ENCODE measurements around the gene TPRG1L. TPM values are rescaled to one million over a fixed set of nuclear protein-coding genes. Genes with fewer than 3 reads are reported as not detected.
"Not testable (repeated sequence)": the region's sequence is repeated elsewhere in the genome, so short reads cannot be mapped to it uniquely, and the experiment has no call there.

TPRG1L gene
- total RNA-seq, 2 experiments from 2014 or later = 6.7 to 7.2 TPM

- CTCF ChIA-PET = no interaction called here
- POLR2A ChIA-PET = no interaction called here
- ATAC-seq = peak; percentile 55
- intact Hi-C loops (cut with DNase I, micrococcal nuclease) = no loop called here
- no peak overlapping the region for H3K27ac Mint-ChIP-seq
- H3K9me3 Mint-ChIP-seq (ENCODE audit: low read depth) = no peaks in the 10 kb centered on the region
- H3K36me3 Mint-ChIP-seq (ENCODE audit: low read depth) = no peaks in the 10 kb centered on the region
- H3K27me3 Mint-ChIP-seq = no peaks in the 10 kb centered on the region
- no peaks in the 10 kb centered on the region for H3K4me1 Mint-ChIP-seq
- DNase-seq = peak; percentile 52
- no peak overlapping the region for H3K4me3 Mint-ChIP-seq
Observed at GRCh38 chr1:3584915-3585314, 39.9 kb upstream of the TPRG1L start.

GRCh38 chr1:3585353-3585868 is 39.4 kb upstream of the TPRG1L start:
- H3K4me1 Mint-ChIP-seq; H3K36me3 Mint-ChIP-seq (ENCODE audit: low read depth); POLR2A ChIA-PET; intact Hi-C loops (cut with DNase I, micrococcal nuclease); ATAC-seq; H3K9me3 Mint-ChIP-seq (ENCODE audit: low read depth); H3K4me3 Mint-ChIP-seq; H3K27ac Mint-ChIP-seq; CTCF ChIA-PET; H3K27me3 Mint-ChIP-seq: not testable (repeated sequence)
- peak; percentile 16 for DNase-seq

DNA sequence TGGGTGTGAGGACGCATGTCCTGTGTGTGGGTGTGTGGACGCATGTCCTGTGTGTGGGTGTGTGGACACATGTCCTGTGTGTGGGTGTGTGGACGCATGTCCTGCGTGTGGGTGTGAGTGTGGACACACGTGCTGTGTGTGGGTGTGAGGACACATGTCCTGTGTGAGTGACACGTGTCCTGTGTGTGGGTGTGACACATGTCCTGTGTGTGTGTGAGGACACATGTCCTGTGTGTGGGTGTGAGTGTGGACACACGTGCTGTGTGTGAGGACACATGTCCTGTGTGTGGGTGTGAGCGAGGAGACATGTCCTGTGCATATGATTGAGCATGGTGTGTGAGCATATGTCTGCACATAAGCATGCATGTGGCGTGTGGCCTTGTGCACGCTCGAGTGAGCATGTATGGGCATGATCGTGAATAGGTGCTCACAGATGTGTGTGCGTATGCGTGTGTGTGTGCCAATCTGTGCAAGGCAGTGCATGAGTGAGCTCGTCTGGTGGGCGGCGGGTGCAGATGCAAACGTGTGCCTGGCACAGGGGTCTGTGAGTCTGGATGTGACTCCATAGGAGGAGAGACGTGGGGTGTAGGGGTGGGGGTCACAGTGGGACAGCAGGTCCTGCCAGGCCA is 38.8 kb upstream of the TPRG1L start:
- Mint-ChIP-seq H3K27ac (no peak overlapping the region), H3K9me3 (ENCODE audit: low read depth) (no peaks in the 10 kb centered on the region), H3K4me3 (no peak overlapping the region), H3K27me3 (no peaks in the 10 kb centered on the region), H3K4me1 (no peaks in the 10 kb centered on the region), H3K36me3 (ENCODE audit: low read depth) (no peaks in the 10 kb centered on the region)
- ChIA-PET CTCF (no interaction called here), POLR2A (no interaction called here)
- DNase-seq (no peak), ATAC-seq (no peak)
- intact Hi-C loops (cut with DNase I, micrococcal nuclease) = no loop called here

- H3K4me3 Mint-ChIP-seq = no peak overlapping the region
- no peak for DNase-seq
- H3K9me3 Mint-ChIP-seq (ENCODE audit: low read depth) = no peaks in the 10 kb centered on the region
- no peaks in the 10 kb centered on the region for H3K36me3 Mint-ChIP-seq (ENCODE audit: low read depth)
- H3K27ac Mint-ChIP-seq = no peak overlapping the region
- intact Hi-C loops (cut with DNase I, micrococcal nuclease) = no loop called here
- ChIA-PET POLR2A (no interaction called here), CTCF (no interaction called here)
- H3K27me3 Mint-ChIP-seq = no peaks in the 10 kb centered on the region
- H3K4me1 Mint-ChIP-seq = no peaks in the 10 kb centered on the region
- ATAC-seq = no peak
Observed at GRCh38 chr1:3586986-3587759, 37.6 kb upstream of the TPRG1L start.

DNA sequence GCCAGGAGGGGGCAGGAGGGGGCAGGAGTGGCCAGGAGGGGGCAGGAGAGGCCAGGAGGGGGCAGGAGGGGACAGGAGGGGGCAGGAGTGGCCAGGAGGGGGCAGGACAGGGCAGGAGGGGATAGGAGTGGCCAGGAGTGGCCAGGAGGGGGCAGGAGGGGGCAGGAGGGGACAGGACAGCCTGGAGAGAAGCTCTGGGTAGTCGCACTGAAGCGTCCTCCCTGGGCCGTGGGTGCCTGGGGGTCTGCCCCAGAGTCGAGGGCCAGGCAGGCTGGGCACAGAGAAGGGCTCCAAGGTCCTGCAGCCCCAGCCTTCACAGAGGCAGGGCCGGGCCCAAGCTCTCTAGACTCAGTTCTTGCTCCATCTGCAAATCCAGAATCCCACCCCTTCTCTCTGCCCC is 36.4 kb upstream of the TPRG1L start:
- DNase-seq = no peak
- ATAC-seq = no peak
- no peaks in the 10 kb centered on the region for H3K4me1 Mint-ChIP-seq
- H3K27ac Mint-ChIP-seq = no peak overlapping the region
- ChIA-PET CTCF (no interaction called here), POLR2A (no interaction called here)
- no peaks in the 10 kb centered on the region for H3K36me3 Mint-ChIP-seq (ENCODE audit: low read depth)
- no peaks in the 10 kb centered on the region for H3K27me3 Mint-ChIP-seq
- intact Hi-C loops (cut with DNase I, micrococcal nuclease) = no loop called here
- no peaks in the 10 kb centered on the region for H3K9me3 Mint-ChIP-seq (ENCODE audit: low read depth)
- no peak overlapping the region for H3K4me3 Mint-ChIP-seq

DNA sequence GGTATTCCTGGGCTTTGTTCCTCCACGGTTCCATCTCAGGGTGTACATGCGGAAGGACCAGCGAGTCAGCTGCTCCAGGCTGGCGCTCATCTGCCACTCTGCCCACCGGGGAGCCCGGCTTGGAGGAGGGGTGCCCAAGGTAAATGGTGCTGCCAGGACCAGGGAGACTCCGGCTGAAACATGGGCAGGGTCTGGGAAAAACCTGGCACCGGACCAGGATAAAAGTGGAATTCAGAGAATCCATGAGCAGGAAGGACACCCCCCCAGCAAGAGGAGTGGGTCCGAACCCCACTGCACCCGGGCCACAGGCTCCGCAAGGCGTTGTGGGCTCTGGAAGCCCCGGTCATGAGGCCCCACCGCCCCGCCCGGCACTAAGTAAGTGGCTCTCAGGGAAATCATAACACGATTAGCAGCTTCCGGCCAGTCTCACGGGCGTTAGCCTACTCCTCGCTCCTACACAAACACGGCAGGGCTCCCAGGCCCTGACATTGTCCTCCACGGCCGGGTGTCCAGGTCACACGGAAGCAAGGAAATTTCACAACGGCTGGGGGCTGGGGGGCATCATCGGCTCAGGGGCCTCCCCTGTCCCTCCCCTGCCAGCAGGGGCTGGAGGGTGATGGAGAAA is 34.6 kb upstream of the TPRG1L start:
- H3K9me3 Mint-ChIP-seq (ENCODE audit: low read depth) = no peaks in the 10 kb centered on the region
- H3K4me1 Mint-ChIP-seq = no peaks in the 10 kb centered on the region
- H3K36me3 Mint-ChIP-seq (ENCODE audit: low read depth) = no peaks in the 10 kb centered on the region
- DNase-seq (no peak), ATAC-seq (no peak)
- intact Hi-C loops (cut with DNase I, micrococcal nuclease) = no loop called here
- CTCF ChIA-PET = no interaction called here
- H3K4me3 Mint-ChIP-seq = no peak overlapping the region
- H3K27me3 Mint-ChIP-seq = no peaks in the 10 kb centered on the region
- H3K27ac Mint-ChIP-seq = no peak overlapping the region
- POLR2A ChIA-PET = no interaction called here

GRCh38 chr1:3590951-3591865 is 33.6 kb upstream of the TPRG1L start:
- H3K36me3 Mint-ChIP-seq (ENCODE audit: low read depth) = no peaks in the 10 kb centered on the region
- no peak overlapping the region for H3K4me3 Mint-ChIP-seq
- H3K9me3 Mint-ChIP-seq (ENCODE audit: low read depth) = no peaks in the 10 kb centered on the region
- intact Hi-C loops (cut with DNase I, micrococcal nuclease) = no loop called here
- ATAC-seq (no peak), DNase-seq (no peak)
- ChIA-PET POLR2A (no interaction called here), CTCF (interaction anchor here (0.7 kb wide), 1 partner anchor 17 kb away, joined by 3 read pairs; no protein-coding TSS in a partner anchor)
- no peak overlapping the region for H3K27ac Mint-ChIP-seq
- no peaks in the 10 kb centered on the region for H3K4me1 Mint-ChIP-seq
- no peaks in the 10 kb centered on the region for H3K27me3 Mint-ChIP-seq

GRCh38 chr1:3593334-3593733 is 31.5 kb upstream of the TPRG1L start:
- Mint-ChIP-seq H3K4me1 (peaks cover 13% of the 10 kb centered on the region), H3K27ac (no peak overlapping the region), H3K4me3 (no peak overlapping the region), H3K36me3 (ENCODE audit: low read depth) (no peaks in the 10 kb centered on the region), H3K9me3 (ENCODE audit: low read depth) (no peaks in the 10 kb centered on the region), H3K27me3 (peaks cover 1% of the 10 kb centered on the region)
- ATAC-seq = no peak
- intact Hi-C loops (cut with DNase I, micrococcal nuclease) = no loop called here
- ChIA-PET POLR2A (no interaction called here), CTCF (interaction anchor here (0.7 kb wide), 1 partner anchor 1636 kb away, joined by 3 read pairs; no protein-coding TSS in a partner anchor)
- no peak for DNase-seq

DNA sequence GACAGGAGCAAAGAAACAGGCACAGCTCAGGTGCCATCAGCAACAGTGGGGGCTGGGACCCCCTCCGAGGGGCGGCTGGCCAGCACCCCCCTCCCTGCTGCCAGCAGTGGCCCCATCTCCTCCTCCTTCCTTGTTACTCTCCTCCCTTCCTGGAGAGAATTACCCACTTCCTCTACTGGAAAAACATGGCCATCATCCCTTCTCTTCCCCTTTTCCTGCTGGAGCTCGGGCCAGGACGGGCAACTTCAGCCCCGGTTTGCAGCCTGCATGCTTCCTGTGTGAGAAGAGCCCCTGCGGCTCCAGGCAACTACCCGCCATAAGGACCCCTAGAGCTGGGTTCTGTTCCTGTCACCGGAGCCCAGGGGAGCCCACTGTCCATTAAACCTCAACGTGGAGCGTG is 31.1 kb upstream of the TPRG1L start:
- no peak overlapping the region for H3K27ac Mint-ChIP-seq
- H3K9me3 Mint-ChIP-seq (ENCODE audit: low read depth) = no peaks in the 10 kb centered on the region
- H3K27me3 Mint-ChIP-seq = peaks cover 1% of the 10 kb centered on the region
- no peak for DNase-seq
- H3K4me3 Mint-ChIP-seq = no peak overlapping the region
- POLR2A ChIA-PET = no interaction called here
- CTCF ChIA-PET = interaction anchor here (0.7 kb wide), 1 partner anchor 1636 kb away, joined by 3 read pairs; no protein-coding TSS in a partner anchor
- peaks cover 14% of the 10 kb centered on the region for H3K4me1 Mint-ChIP-seq
- no peaks in the 10 kb centered on the region for H3K36me3 Mint-ChIP-seq (ENCODE audit: low read depth)
- ATAC-seq = no peak
- intact Hi-C loops (cut with DNase I, micrococcal nuclease) = no loop called here

- no peak overlapping the region for H3K4me3 Mint-ChIP-seq
- H3K9me3 Mint-ChIP-seq (ENCODE audit: low read depth) = no peaks in the 10 kb centered on the region
- no peak overlapping the region for H3K27ac Mint-ChIP-seq
- DNase-seq (no peak), ATAC-seq (no peak)
- H3K36me3 Mint-ChIP-seq (ENCODE audit: low read depth) = no peaks in the 10 kb centered on the region
- ChIA-PET POLR2A (no interaction called here), CTCF (no interaction called here)
- peaks cover 1% of the 10 kb centered on the region for H3K27me3 Mint-ChIP-seq
- intact Hi-C loops (cut with DNase I, micrococcal nuclease) = no loop called here
- peaks cover 15% of the 10 kb centered on the region for H3K4me1 Mint-ChIP-seq
Observed at GRCh38 chr1:3594706-3595377, 30.0 kb upstream of the TPRG1L start.

GRCh38 chr1:3595949-3596348 is 28.9 kb upstream of the TPRG1L start:
- H3K36me3 Mint-ChIP-seq (ENCODE audit: low read depth) = no peaks in the 10 kb centered on the region
- intact Hi-C loops (cut with DNase I, micrococcal nuclease) = no loop called here
- ATAC-seq = no peak
- no peak overlapping the region for H3K27ac Mint-ChIP-seq
- ChIA-PET POLR2A (no interaction called here), CTCF (no interaction called here)
- DNase-seq = no peak
- H3K4me1 Mint-ChIP-seq = peaks cover 15% of the 10 kb centered on the region
- H3K27me3 Mint-ChIP-seq = peaks cover 1% of the 10 kb centered on the region
- H3K9me3 Mint-ChIP-seq (ENCODE audit: low read depth) = no peaks in the 10 kb centered on the region
- no peak overlapping the region for H3K4me3 Mint-ChIP-seq

Data from activated CD4-positive, alpha-beta T cell treated with anti-CD3 and anti-CD28 coated beads for 36 hours (primary cell).